Right atrium auricular region (tissue), 2 donors: ENCODE results near the gene AHNAK2. TPM values are rescaled to one million over a fixed set of nuclear protein-coding genes. Genes with fewer than 3 reads are reported as not detected.

Source experiments
- DNase-seq: peaks from one replicate; pipeline ENCODE4 v3.0.0-alpha.2; 2019; ENCODE audit warnings: low spot score
- H3K27ac ChIP-seq, 2 donors: fragments of 200-600 bp; sonication (generic); 1 replicate in 1 of 2; 2 replicates in 1 of 2; pipeline ENCODE4 v1.5.1; 2016 to 2019
- H3K27me3 ChIP-seq, 2 donors: fragments of 200-600 bp; sonication (generic); one replicate each; pipeline versions ENCODE4 v1.5.1 to v1.6.0; 2017 to 2019
- H3K36me3 ChIP-seq: fragments of 200-600 bp; sonication (generic); one replicate; pipeline ENCODE4 v1.5.1; 2016
- H3K4me1 ChIP-seq, 2 donors: fragments of 200-600 bp; sonication (generic); one replicate each; pipeline versions ENCODE4 v1.5.1 to v1.6.0; 2017 to 2019
- H3K4me3 ChIP-seq, 2 donors: fragments of 200-600 bp; sonication (generic); 1 replicate in 1 of 2; 2 replicates in 1 of 2; pipeline ENCODE4 v1.5.1; 2017 to 2019; ENCODE audit warnings: mild to moderate bottlenecking in 1 of 2, moderate library complexity in 1 of 2
- H3K9me3 ChIP-seq, 2 donors: fragments of 200-600 bp; sonication (generic); one replicate each; pipeline ENCODE4 v1.5.1; 2019
- total RNA-seq, 2 donors: library from RNA; depleted of rRNA; stranded (reverse); fragments of >200 nt; gene quantifications; one replicate each; pipeline ENCODE4 v1.1.0, GENCODE V29; 2016
- TF ChIP-seq, protein P1 (sequence below), 2 donors: fragments of 200-600 bp; sonication (generic); IDR thresholded peaks; one replicate each; pipeline ENCODE4 v1.5.1; 2019; ENCODE audit warnings: antibody characterized with exemption in 2 of 2

AHNAK2 gene
- total RNA-seq, 2 donors from 2014 or later, result 5.7 to 11.8 TPM

DNA sequence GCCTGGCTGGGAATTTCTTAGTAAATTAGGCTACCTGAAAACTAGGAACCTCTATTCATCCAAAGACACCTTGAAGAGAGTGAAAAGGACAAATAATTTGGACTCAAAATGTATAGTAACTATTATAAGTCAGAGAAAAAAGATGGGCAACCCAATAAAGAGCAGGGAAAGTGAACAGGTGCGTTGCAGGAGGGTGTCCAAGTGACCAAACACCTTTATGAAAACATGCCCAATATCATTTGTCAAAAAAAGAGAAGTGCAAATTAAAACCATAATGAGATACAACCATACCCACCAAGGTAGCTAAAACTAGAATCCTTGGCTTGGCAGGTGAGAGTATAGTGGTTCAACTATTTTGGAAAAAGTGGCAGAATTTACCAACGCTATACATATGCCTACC, 78.4 kb downstream of the AHNAK2 start:
- TF ChIP-seq, protein P1, sequence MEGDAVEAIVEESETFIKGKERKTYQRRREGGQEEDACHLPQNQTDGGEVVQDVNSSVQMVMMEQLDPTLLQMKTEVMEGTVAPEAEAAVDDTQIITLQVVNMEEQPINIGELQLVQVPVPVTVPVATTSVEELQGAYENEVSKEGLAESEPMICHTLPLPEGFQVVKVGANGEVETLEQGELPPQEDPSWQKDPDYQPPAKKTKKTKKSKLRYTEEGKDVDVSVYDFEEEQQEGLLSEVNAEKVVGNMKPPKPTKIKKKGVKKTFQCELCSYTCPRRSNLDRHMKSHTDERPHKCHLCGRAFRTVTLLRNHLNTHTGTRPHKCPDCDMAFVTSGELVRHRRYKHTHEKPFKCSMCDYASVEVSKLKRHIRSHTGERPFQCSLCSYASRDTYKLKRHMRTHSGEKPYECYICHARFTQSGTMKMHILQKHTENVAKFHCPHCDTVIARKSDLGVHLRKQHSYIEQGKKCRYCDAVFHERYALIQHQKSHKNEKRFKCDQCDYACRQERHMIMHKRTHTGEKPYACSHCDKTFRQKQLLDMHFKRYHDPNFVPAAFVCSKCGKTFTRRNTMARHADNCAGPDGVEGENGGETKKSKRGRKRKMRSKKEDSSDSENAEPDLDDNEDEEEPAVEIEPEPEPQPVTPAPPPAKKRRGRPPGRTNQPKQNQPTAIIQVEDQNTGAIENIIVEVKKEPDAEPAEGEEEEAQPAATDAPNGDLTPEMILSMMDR (IDR thresholded peaks at IDR 0.05), result no peak

DNA sequence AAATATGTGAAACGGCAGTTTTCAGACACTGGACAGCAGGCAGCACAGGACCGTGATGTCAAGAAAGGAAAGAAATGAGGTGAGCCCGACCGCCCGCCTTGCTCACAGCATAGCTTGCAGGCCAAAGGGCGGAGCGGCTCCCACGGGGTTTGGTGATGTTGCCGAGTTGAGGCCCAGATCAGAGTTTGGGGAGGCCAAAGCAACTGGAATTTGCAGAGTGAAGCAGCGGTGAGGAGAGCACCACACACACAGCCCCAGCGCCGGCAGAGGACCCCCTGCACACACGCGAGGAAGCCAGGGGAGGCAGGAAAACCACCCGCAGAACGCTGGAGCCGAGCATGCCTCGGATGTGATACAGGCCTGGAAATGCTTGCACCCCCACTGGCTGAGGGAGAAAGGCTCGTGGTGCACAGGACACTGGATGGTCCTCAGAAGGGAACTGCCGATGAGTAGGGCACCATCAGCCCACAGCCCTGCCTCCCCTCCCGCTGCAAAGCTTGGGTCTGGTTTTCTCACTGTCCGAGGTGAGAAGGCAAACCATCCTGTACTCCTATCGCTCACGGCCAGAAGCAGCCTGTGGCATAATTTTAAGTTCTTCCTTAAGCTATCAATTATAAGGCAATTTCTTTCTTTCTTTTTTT, 79.2 kb downstream of the AHNAK2 start:
- no peak for DNase-seq
- no peak overlapping the region for H3K4me3 ChIP-seq

More for the DNA sequence above, 78.4 kb downstream of the AHNAK2 start:
- H3K4me1 ChIP-seq, result peaks cover 0 to 12% of the 10 kb centered on the region in 2 donors
- H3K27ac ChIP-seq, result no peak overlapping the region
- no peak for DNase-seq
- H3K27me3 ChIP-seq, result no peaks in the 10 kb centered on the region
- H3K36me3 ChIP-seq, result no peaks in the 10 kb centered on the region
- H3K4me3 ChIP-seq, result no peak overlapping the region
- H3K9me3 ChIP-seq, result no peaks in the 10 kb centered on the region

DNA sequence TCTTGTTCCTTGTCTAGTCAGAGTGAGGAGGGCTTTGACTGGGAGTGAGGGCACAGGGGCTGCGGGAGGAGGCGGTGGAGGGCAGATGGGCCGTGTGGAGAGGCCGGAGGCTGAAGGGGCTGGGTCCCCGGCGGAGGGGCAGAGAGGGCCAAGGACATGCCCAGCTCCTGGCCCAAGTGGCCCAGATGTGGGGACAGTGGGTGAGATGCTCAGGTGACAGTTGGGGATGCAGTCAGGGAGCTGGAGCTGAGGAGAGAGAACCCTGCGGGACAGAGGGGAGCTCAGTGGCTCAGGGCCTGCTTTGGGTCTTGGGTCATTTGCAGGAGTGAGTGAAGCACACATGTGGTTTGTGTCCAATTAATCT, 80.0 kb downstream of the AHNAK2 start:
- no peak overlapping the region for H3K4me3 ChIP-seq

More for the DNA sequence above, 79.2 kb downstream of the AHNAK2 start:
- H3K27ac ChIP-seq, result no peak overlapping the region
- no peaks in the 10 kb centered on the region for H3K36me3 ChIP-seq
- TF ChIP-seq, protein P1 (IDR thresholded peaks at IDR 0.05), result no peak
- no peaks in the 10 kb centered on the region for H3K9me3 ChIP-seq
- H3K4me1 ChIP-seq, result peaks cover 0 to 20% of the 10 kb centered on the region in 2 donors
- H3K27me3 ChIP-seq, result no peaks in the 10 kb centered on the region

GRCh38 chr14:104897330-104898194, 80.6 kb downstream of the AHNAK2 start:
- H3K36me3 ChIP-seq, result no peaks in the 10 kb centered on the region
- H3K4me1 ChIP-seq, result peaks cover 0 to 20% of the 10 kb centered on the region in 2 donors
- no peaks in the 10 kb centered on the region for H3K9me3 ChIP-seq
- H3K4me3 ChIP-seq, result no peak overlapping the region
- no peak overlapping the region for H3K27ac ChIP-seq
- H3K27me3 ChIP-seq, result no peaks in the 10 kb centered on the region
- TF ChIP-seq, protein P1 (IDR thresholded peaks at IDR 0.05), result no peak
- no peak for DNase-seq

More for the DNA sequence above, 80.0 kb downstream of the AHNAK2 start:
- Histone ChIP-seq H3K27me3 (no peaks in the 10 kb centered on the region), H3K27ac (no peak overlapping the region), H3K36me3 (no peaks in the 10 kb centered on the region), H3K9me3 (no peaks in the 10 kb centered on the region), H3K4me1 (peaks cover 0 to 20% of the 10 kb centered on the region in 2 donors)
- DNase-seq, result no peak
- TF ChIP-seq, protein P1 (IDR thresholded peaks at IDR 0.05), result no peak

GRCh38 chr14:104895786-104896661, 82.2 kb downstream of the AHNAK2 start:
- Histone ChIP-seq H3K36me3 (no peaks in the 10 kb centered on the region), H3K27ac (no peak overlapping the region), H3K4me1 (peaks cover 0 to 20% of the 10 kb centered on the region in 2 donors), H3K27me3 (no peaks in the 10 kb centered on the region), H3K4me3 (no peak overlapping the region), H3K9me3 (no peaks in the 10 kb centered on the region)
- TF ChIP-seq, protein P1 (IDR thresholded peaks at IDR 0.05), result no peak
- DNase-seq, result no peak
